GM12874 (cell line): Measurements from ENCODE around the gene PRDM8.

ENCODE experiments used
- CTCF ChIP-seq: IDR thresholded peaks from 2 replicates; pipeline ENCODE4 v1.5.1; 2011; ENCODE audit warnings: low read depth, mild to moderate bottlenecking, control low read depth, low read length, moderate library complexity; ENCODE audit not compliant: insufficient read depth

The PRDM8 gene

GRCh38 chr4:80161413-80162058 lies 35.8 kb upstream of the PRDM8 start:
- no peak for TF ChIP-seq CTCF

- no peak for TF ChIP-seq CTCF
Measured at GRCh38 chr4:80162418-80162817, 34.9 kb upstream of the PRDM8 start.

GRCh38 chr4:80165855-80166254 lies 31.4 kb upstream of the PRDM8 start:
- TF ChIP-seq CTCF, result no peak

GRCh38 chr4:80171251-80171650 lies 26.1 kb upstream of the PRDM8 start:
- no peak for TF ChIP-seq CTCF

- no peak for TF ChIP-seq CTCF
Measured at GRCh38 chr4:80171656-80172055, 25.6 kb upstream of the PRDM8 start.

GRCh38 chr4:80172203-80172602 lies 25.1 kb upstream of the PRDM8 start:
- TF ChIP-seq CTCF, result no peak

GRCh38 chr4:80173401-80173800 lies 23.9 kb upstream of the PRDM8 start:
- no peak for TF ChIP-seq CTCF
